HCT116 (cell line): ENCODE results near the gene TIMP3. TPM values are rescaled to one million over a fixed set of nuclear protein-coding genes. Genes with fewer than 3 reads are reported as not detected.

Experiments used
- ATAC-seq: fragments of 200-7000 bp; cut with Tn5 transposase; 2 replicates; pipeline ENCODE4 v1.9.1; 2020; ENCODE audit warnings: mild to moderate bottlenecking, moderate library complexity
- BruUV-seq: library from RNA; stranded (reverse); fragments of 400-500 nt; replicated peaks from 2 replicates; lab custom pipeline; 2021; lab: Mats Ljungman, UMichigan
- CTCF ChIA-PET: fragments of 300-600 bp; sonication (Branson Sonifier 250); formaldehyde crosslinking; loops from one replicate; lab custom pipeline; 2021; ENCODE audit warnings: antibody characterized with exemption; lab: Charles Lee
- POLR2A ChIA-PET: fragments of 300-600, 350-600 bp; sonication (Branson Sonifier 250); formaldehyde crosslinking; loops from one replicate; lab custom pipeline; 2021; ENCODE audit warnings: antibody characterized with exemption; lab: Charles Lee
- RAD21 ChIA-PET, 2 experiments: fragments of 300-600 bp; sonication (Branson Sonifier 250); formaldehyde crosslinking; loops; one replicate each; lab custom pipeline; 2023; ENCODE audit warnings: low total read pairs in 2 of 2; ENCODE audit not compliant: uncharacterized antibody in 2 of 2, unreplicated experiment in 2 of 2, low non-redundant PET in 1 of 2; lab: Charles Lee
- DNase-seq: peaks from one replicate; pipeline ENCODE4 v3.0.0-alpha.2; 2010; ENCODE audit warnings: low read depth, low spot score
- H2AFZ ChIP-seq: fragments of 200-600 bp; shearing (Covaris generic), sonication (generic); 2 replicates; pipeline ENCODE4 v1.6.1; 2017; ENCODE audit warnings: low read depth, mixed run types, mixed read lengths, antibody characterized with exemption, low read length; ENCODE audit not compliant: poor library complexity, severe bottlenecking
- H3K27ac ChIP-seq: 2 replicates; pipeline ENCODE4 v1.5.1; 2012; ENCODE audit warnings: low read depth, low read length
- H3K27me3 ChIP-seq: fragments of 200-600 bp; sonication (generic); 2 replicates; pipeline ENCODE4 v1.6.1; 2016; ENCODE audit warnings: mixed run types, low read length, mixed read lengths; ENCODE audit not compliant: insufficient read depth
- H3K36me3 ChIP-seq, 2 experiments: fragments of 200-500 bp in 1 of 2; fragments of 200-600 bp in 1 of 2; sonication (Bioruptor generic) in 1 of 2; sonication (generic) in 1 of 2; 2 replicates each; pipeline versions ENCODE4 v1.5.1 to v1.6.1; 2014 to 2016; ENCODE audit warnings: low read length in 2 of 2, inconsistent platforms in 1 of 2, mixed read lengths in 1 of 2, mixed run types in 1 of 2; ENCODE audit not compliant: insufficient read depth in 2 of 2, control insufficient read depth in 1 of 2
- H3K4me1 ChIP-seq, 2 experiments: fragments of 200-600 bp in 1 of 2; sonication (generic) in 1 of 2; 2 replicates each; pipeline versions ENCODE4 v1.5.1 to v1.6.1; 2012 to 2017; ENCODE audit warnings: low read length in 2 of 2, inconsistent platforms in 1 of 2, mild to moderate bottlenecking in 1 of 2, mixed read lengths in 1 of 2, mixed run types in 1 of 2, moderate library complexity in 1 of 2; ENCODE audit not compliant: insufficient read depth in 2 of 2, control insufficient read depth in 1 of 2
- H3K4me2 ChIP-seq: fragments of 200-600 bp; sonication (generic); 2 replicates; pipeline ENCODE4 v1.6.1; 2017; ENCODE audit warnings: mixed run types, low read length, mixed read lengths
- H3K4me3 ChIP-seq, 2 experiments: fragments of 200-600 bp in 1 of 2; sonication (generic) in 1 of 2; replicated peaks in 1 of 2; 2 replicates each; pipeline ENCODE4 v1.5.1; 2011 to 2016; ENCODE audit warnings: low read length in 2 of 2, control low read depth in 1 of 2, low read depth in 1 of 2, mild to moderate bottlenecking in 1 of 2, mixed read lengths in 1 of 2, mixed run types in 1 of 2
- H3K79me2 ChIP-seq: fragments of 200-600 bp; sonication (generic); 2 replicates; pipeline ENCODE4 v1.6.1; 2017; ENCODE audit warnings: mild to moderate bottlenecking, mixed run types, low read length, moderate library complexity, mixed read lengths; ENCODE audit not compliant: insufficient read depth
- H3K9ac ChIP-seq: fragments of 200-600 bp; sonication (generic); 2 replicates; pipeline ENCODE4 v1.6.1; 2016; ENCODE audit warnings: low read length, mixed read lengths
- H3K9me2 ChIP-seq: fragments of 200-600 bp; sonication (generic), shearing (Covaris generic); 2 replicates; pipeline ENCODE4 v1.6.1; 2017; ENCODE audit warnings: mixed run types, mild to moderate bottlenecking, moderate library complexity; ENCODE audit not compliant: insufficient read depth
- H3K9me3 ChIP-seq, 2 experiments: fragments of 200-500 bp in 1 of 2; fragments of 200-600 bp in 1 of 2; sonication (Bioruptor generic) in 1 of 2; sonication (generic) in 1 of 2; 2 replicates each; pipeline ENCODE4 v1.6.1; 2014 to 2017; ENCODE audit warnings: low read length in 2 of 2, mixed read lengths in 2 of 2, inconsistent platforms in 1 of 2, low read depth in 1 of 2, mild to moderate bottlenecking in 1 of 2, mixed run types in 1 of 2, moderate library complexity in 1 of 2; ENCODE audit not compliant: control insufficient read depth in 1 of 2, insufficient read depth in 1 of 2
- H4K20me1 ChIP-seq: fragments of 200-600 bp; sonication (generic), shearing (Covaris generic); 2 replicates; pipeline ENCODE4 v1.6.1; 2017; ENCODE audit warnings: mixed run types, mild to moderate bottlenecking, moderate library complexity; ENCODE audit not compliant: insufficient read depth
- ATF3 ChIP-seq: IDR thresholded peaks from 2 replicates; pipeline ENCODE4 v1.6.1; 2012
- CBX3 ChIP-seq: IDR thresholded peaks from 2 replicates; pipeline ENCODE4 v1.6.1; 2012; ENCODE audit warnings: low read depth
- CEBPB ChIP-seq: IDR thresholded peaks from 2 replicates; pipeline ENCODE4 v1.6.1; 2012; ENCODE audit warnings: low read depth
- CTCF ChIP-seq, 3 experiments: fragments of 200-600 bp in 1 of 3; sonication (generic) in 1 of 3; IDR thresholded peaks in 2 of 3; conservative IDR thresholded peaks in 1 of 3; 2 replicates each; pipeline ENCODE4 v1.5.1; 2012 to 2017; ENCODE audit warnings: low read depth in 2 of 3, low read length in 2 of 3, antibody characterized with exemption in 1 of 3, borderline replicate concordance in 1 of 3, control low read depth in 1 of 3, mild to moderate bottlenecking in 1 of 3, mixed read lengths in 1 of 3, mixed run types in 1 of 3, moderate library complexity in 1 of 3; ENCODE audit not compliant: insufficient read depth in 1 of 3
- EZH2 ChIP-seq: fragments of 200-600 bp; sonication (generic); IDR thresholded peaks from 2 replicates; pipeline ENCODE4 v1.6.1; 2017; ENCODE audit warnings: antibody characterized with exemption, mixed run types
- FOSL1 ChIP-seq: IDR thresholded peaks from 2 replicates; pipeline ENCODE4 v1.6.1; 2012; ENCODE audit warnings: low read depth
- JUND ChIP-seq: IDR thresholded peaks from 2 replicates; pipeline ENCODE4 v1.6.1; 2012
- MAX ChIP-seq: IDR thresholded peaks from 2 replicates; pipeline ENCODE4 v1.6.1; 2012
- POLR2A ChIP-seq: IDR thresholded peaks from 2 replicates; pipeline ENCODE4 v1.7.0; 2011; ENCODE audit warnings: borderline replicate concordance; ENCODE audit not compliant: insufficient read depth, insufficient read length; ENCODE audit errors: extremely low read depth
- RAD21 ChIP-seq: IDR thresholded peaks from 2 replicates; pipeline ENCODE4 v1.6.1; 2012; ENCODE audit warnings: low read depth, mild to moderate bottlenecking
- REST ChIP-seq: IDR thresholded peaks from 2 replicates; pipeline ENCODE4 v1.6.1; 2012; ENCODE audit warnings: low read depth
- SP1 ChIP-seq: IDR thresholded peaks from 2 replicates; pipeline ENCODE4 v1.6.1; 2012; ENCODE audit warnings: low read depth
- SRF ChIP-seq: IDR thresholded peaks from 2 replicates; pipeline ENCODE4 v1.6.1; 2012; ENCODE audit warnings: low read depth
- TCF7L2 ChIP-seq: IDR thresholded peaks from 2 replicates; pipeline ENCODE4 v1.7.0; 2011; ENCODE audit warnings: borderline replicate concordance, inconsistent platforms; ENCODE audit not compliant: insufficient read depth, insufficient read length; ENCODE audit errors: extremely low read depth
- ZBTB33 ChIP-seq: IDR thresholded peaks from 2 replicates; pipeline ENCODE4 v1.6.1; 2011; ENCODE audit warnings: mild to moderate bottlenecking, low read length, moderate library complexity; ENCODE audit not compliant: insufficient replicate concordance; ENCODE audit errors: extremely low read depth
- ZFX ChIP-seq: fragments of 450-650 bp; IDR thresholded peaks from 2 replicates; pipeline ENCODE4 v1.6.1; 2017
- ZNF274 ChIP-seq: fragments of 200-500 bp; sonication (Bioruptor generic); IDR thresholded peaks from 2 replicates; pipeline ENCODE4 v1.6.1; 2014; ENCODE audit warnings: mild to moderate bottlenecking, low read depth, low read length, inconsistent platforms
- intact Hi-C: fragments of 100-400 bp; cut with micrococcal nuclease; formaldehyde crosslinking; loops from 2 replicates; pipeline ENCODE4 v1.10.0; 2022
- total RNA-seq: library from RNA; stranded (reverse); gene quantifications from one replicate; pipeline ENCODE4 v1.2.1, GENCODE V29; 2021; ENCODE audit not compliant: unreplicated experiment

TIMP3 gene
- total RNA-seq, 1 experiment from 2014 or later: 2.2 TPM

- Histone ChIP-seq H3K36me3 (no peaks in the 10 kb centered on the region), H3K4me3 (no peak overlapping the region), H3K27me3 (no peaks in the 10 kb centered on the region), H2AFZ (peak overlapping the region; percentile 41), H3K27ac (no peak overlapping the region), H3K4me2 (no peak overlapping the region), H3K4me1 (peaks cover 0 to 2% of the 10 kb centered on the region in 2 experiments; a peak in 1 of 4 replicates), H3K9me3 (no peaks in the 10 kb centered on the region), H3K9ac (no peak overlapping the region), H3K9me2 (no peaks in the 10 kb centered on the region), H3K79me2 (no peaks in the 10 kb centered on the region), H4K20me1 (no peaks in the 10 kb centered on the region)
- POLR2A ChIA-PET: no interaction called here
- DNase-seq (no peak), ATAC-seq (peak; percentile 86)
- TF ChIP-seq CEBPB (no peak), REST (no peak), EZH2 (no peak), POLR2A (no peak), ATF3 (no peak), CBX3 (no peak), ZBTB33 (no peak), ZFX (no peak), SP1 (no peak), SRF (no peak), RAD21 (peak; percentile 33; the same call in 1 of the 2 replicates), FOSL1 (no peak), ZNF274 (no peak), MAX (no peak), TCF7L2 (no peak), CTCF (IDR thresholded peaks at IDR 0.05 in 2 of 3, conservative IDR thresholded peaks at IDR 0.05 in 1 of 3; ENCODE audit: borderline replicate concordance in 1 of 3, insufficient read depth in 1 of 3, low read depth in 2 of 3, low read length in 2 of 3) (peak; percentile 38 to 77 (median 67); a peak in 5 of 6 replicates), JUND (no peak)
- intact Hi-C loops: no loop called here
- RAD21 ChIA-PET: interaction anchor here in 1 of 2 experiments (0.7 kb wide), 1 partner anchor 116 kb away, joined by 3 read pairs; no protein-coding TSS in a partner anchor
- no TSS peak for BruUV-seq
- CTCF ChIA-PET: interaction anchor here (1.0 to 2.9 kb wide), 4 partner anchors 9 to 115 kb away, joined by 3 to 18 read pairs (median 7); no protein-coding TSS in a partner anchor
Measured at GRCh38 chr22:32775957-32776356, 25.5 kb upstream of the TIMP3 start.
